ENCODE results near the gene RNF224. TPM values are rescaled to one million over a fixed set of nuclear protein-coding genes. Genes with fewer than 3 reads are reported as not detected.
"Not testable (repeated sequence)": the region's sequence is repeated elsewhere in the genome, so short reads cannot be mapped to it uniquely, and the experiment has no call there.

RNF224 gene
- total RNA-seq, 1 donor from 2014 or later, result 0.35 TPM

DNA sequence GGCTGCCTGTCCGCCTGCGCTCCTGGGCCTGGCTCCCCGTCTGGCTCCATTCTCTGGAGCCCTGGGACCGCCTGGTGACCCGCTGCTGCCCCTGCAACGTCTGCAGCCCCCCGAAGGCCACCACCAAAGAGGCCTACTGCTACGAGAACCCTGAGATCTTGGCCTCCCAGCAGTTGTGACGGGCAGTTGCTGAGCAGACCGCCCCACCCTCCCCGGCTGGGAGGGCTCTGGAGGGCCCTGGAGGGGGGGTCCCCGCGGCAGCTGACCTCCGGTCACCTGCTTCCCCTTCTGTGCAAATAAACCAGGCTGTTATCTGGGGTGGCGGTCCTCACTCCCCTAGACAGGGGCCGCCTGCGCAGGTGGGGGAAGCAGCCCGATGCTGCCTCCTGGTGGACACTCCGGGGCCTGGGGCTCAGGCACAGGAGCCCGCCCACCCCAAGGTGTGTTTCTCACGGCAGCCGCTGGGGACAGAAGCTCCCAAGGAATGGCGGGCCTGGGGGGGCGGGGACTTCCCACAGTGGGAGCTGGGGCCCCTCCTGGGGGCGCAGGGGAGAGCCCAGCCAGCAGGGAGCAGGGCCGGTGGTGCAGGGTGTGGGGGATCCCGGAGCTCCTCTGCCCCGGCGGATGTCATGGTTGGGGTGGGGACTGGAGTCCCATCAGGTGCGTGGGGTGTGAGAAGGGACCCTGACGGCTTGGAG is 9.1 kb downstream of the RNF224 start:
- H3K36me3 ChIP-seq, result no peaks in the 10 kb centered on the region
- H3K4me3 ChIP-seq, result no peak overlapping the region
- peak; percentile 65 for ATAC-seq
- no peak overlapping the region for H3K27ac ChIP-seq
- intact Hi-C loops (cut with DNase I), result no loop called here
- H3K27me3 ChIP-seq, result peaks cover 27% of the 10 kb centered on the region
- H3K4me1 ChIP-seq, result peaks cover 24% of the 10 kb centered on the region
- peak; percentile 94 for DNase-seq
- no peaks in the 10 kb centered on the region for H3K9me3 ChIP-seq
- TF ChIP-seq, protein P1, sequence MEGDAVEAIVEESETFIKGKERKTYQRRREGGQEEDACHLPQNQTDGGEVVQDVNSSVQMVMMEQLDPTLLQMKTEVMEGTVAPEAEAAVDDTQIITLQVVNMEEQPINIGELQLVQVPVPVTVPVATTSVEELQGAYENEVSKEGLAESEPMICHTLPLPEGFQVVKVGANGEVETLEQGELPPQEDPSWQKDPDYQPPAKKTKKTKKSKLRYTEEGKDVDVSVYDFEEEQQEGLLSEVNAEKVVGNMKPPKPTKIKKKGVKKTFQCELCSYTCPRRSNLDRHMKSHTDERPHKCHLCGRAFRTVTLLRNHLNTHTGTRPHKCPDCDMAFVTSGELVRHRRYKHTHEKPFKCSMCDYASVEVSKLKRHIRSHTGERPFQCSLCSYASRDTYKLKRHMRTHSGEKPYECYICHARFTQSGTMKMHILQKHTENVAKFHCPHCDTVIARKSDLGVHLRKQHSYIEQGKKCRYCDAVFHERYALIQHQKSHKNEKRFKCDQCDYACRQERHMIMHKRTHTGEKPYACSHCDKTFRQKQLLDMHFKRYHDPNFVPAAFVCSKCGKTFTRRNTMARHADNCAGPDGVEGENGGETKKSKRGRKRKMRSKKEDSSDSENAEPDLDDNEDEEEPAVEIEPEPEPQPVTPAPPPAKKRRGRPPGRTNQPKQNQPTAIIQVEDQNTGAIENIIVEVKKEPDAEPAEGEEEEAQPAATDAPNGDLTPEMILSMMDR (IDR thresholded peaks at IDR 0.05), result peak; percentile 96

DNA sequence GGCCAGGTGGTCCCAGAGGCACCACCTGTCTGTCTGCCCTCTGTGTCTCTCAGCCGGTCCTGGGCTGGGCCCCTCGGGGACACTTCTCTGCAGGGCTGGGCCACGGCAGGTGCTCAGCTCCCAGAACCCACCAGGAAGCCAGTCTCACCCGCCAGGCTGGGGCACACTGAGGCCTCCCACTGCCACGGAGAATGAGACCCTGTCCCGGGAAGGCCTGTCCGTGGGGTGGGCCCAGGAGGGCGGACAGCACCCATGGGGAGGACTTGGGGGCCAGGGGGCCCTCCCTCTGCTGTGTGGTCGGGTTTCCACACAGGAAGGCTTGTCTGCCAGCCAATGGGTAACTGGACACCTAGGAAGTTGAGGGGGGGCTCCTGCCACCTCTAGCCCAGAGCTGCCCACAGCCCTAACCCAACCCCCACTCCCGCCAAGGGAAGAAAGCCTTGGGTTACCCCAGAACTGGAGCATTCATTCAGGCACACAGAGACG is 9.7 kb downstream of the RNF224 start:
- peaks cover 26% of the 10 kb centered on the region for H3K4me1 ChIP-seq
- intact Hi-C loops (cut with DNase I), result no loop called here

DNA sequence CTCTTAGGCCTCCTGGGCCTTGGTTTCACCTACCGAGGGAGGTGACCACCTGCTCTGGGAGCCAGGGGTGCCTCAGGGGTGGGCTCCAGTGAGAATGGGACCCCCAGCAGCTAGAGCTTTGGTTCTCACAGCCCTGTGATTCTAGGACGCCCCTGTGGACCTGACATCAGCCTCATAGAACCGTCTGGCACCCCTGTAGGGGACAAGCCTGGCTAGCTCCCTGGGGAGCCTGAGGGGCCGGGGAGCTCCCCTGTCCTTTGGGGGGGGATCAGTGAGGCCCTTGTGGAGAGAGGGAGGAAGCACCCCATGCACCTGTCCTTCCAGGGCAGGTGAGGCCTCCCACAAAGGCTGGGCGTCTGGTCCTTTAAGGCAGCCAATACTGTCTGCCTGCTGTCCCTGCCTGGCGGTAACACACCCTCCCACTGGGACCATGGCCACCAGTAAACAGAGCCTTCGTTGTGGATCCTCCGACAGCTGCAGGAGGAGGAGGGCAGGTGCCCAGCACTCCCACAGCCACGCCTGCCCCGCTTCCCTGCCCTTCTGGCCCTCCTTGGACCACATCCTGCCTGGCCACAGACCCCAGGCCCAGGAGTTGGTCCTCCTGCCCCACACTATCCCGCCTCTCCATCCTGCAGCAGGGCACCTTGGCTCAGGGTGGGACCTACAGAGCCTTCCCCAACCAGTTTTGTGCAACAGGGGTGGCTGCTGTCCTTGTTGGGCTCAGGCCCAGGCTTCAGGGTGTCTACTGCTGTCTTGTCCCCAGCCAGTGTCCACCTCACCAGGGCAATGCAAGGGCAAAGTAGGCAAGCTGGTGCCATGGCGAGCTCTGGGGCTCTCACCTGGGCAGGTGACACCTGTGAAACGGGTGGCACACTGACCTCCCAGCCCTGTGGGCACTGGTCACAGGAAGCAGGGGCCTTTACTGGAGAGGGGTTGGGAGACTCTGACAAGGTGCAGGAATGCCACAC is 10.7 kb downstream of the RNF224 start:
- H3K36me3 ChIP-seq, result peaks cover 12% of the 10 kb centered on the region
- H3K9me3 ChIP-seq, result no peaks in the 10 kb centered on the region
- intact Hi-C loops (cut with DNase I), result no loop called here
- H3K27ac ChIP-seq, result no peak overlapping the region
- no peak for DNase-seq
- TF ChIP-seq, protein P1 (IDR thresholded peaks at IDR 0.05), result no peak
- H3K27me3 ChIP-seq, result peaks cover 15% of the 10 kb centered on the region
- H3K4me3 ChIP-seq, result no peak overlapping the region
- no peak for ATAC-seq
- peaks cover 37% of the 10 kb centered on the region for H3K4me1 ChIP-seq

More for the DNA sequence above, 9.7 kb downstream of the RNF224 start:
- H3K9me3 ChIP-seq, result no peaks in the 10 kb centered on the region
- TF ChIP-seq, protein P1 (IDR thresholded peaks at IDR 0.05), result no peak
- H3K4me3 ChIP-seq, result no peak overlapping the region
- ATAC-seq (no peak), DNase-seq (no peak)
- no peak overlapping the region for H3K27ac ChIP-seq
- peaks cover 22% of the 10 kb centered on the region for H3K27me3 ChIP-seq
- H3K36me3 ChIP-seq, result peaks cover under 1% of the 10 kb centered on the region

GRCh38 chr9:137239541-137240200 is 12.4 kb downstream of the RNF224 start:
- Histone ChIP-seq H3K4me1 (peaks cover 50% of the 10 kb centered on the region), H3K27ac (peak overlapping the region; percentile 93), H3K4me3 (peak overlapping the region; percentile 74), H3K36me3 (peaks cover 21% of the 10 kb centered on the region)
- ATAC-seq; intact Hi-C loops (cut with DNase I); H3K27me3 ChIP-seq; H3K9me3 ChIP-seq; DNase-seq: not testable (repeated sequence)

DNA sequence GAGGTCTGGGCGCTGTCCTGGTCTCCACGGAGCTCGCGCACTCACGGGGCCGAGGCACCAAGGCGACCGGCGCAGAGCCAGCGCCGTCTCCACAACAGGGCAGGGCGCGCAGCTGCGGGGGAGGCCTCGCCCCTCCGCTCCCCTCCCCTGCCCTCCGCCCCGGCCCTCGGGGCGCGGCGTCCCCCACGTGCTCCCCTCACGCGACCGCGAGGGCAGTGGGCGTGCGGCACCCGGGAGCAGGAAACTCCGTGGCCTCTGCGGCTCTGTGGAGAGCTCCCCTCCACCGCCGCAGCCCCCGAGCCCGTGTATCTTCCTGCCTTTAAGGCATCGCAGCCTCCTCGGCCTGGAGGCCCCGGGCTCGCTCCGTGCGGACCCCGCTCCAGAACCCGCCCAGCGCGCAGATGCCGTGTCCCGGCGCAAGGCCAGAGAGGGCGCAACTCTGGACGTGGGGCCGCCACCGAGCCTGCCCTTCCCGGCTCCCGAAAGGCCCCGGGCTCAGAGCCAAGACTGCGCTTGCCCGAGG is 13.1 kb downstream of the RNF224 start:
- TF ChIP-seq, protein P1 (IDR thresholded peaks at IDR 0.05), result no peak
- peak; percentile 67 for ATAC-seq
- peak overlapping the region; percentile 74 for H3K4me3 ChIP-seq
- peak; percentile 93 for DNase-seq
- peaks cover 4% of the 10 kb centered on the region for H3K27me3 ChIP-seq
- no peaks in the 10 kb centered on the region for H3K9me3 ChIP-seq
- H3K4me1 ChIP-seq, result peaks cover 50% of the 10 kb centered on the region
- intact Hi-C loops (cut with DNase I), result no loop called here
- peak overlapping the region; percentile 93 for H3K27ac ChIP-seq
- H3K36me3 ChIP-seq, result peaks cover 21% of the 10 kb centered on the region
